K562 (cell line): ENCODE measurements around the gene NTNG1. TPM values are rescaled to one million over a fixed set of nuclear protein-coding genes. Genes with fewer than 3 reads are reported as not detected.

ENCODE experiments used
- ATAC-seq: fragments of 200-7000 bp; cut with Tn5 transposase; 3 replicates; pipeline ENCODE4 v1.9.1; 2020; ENCODE audit warnings: moderate library complexity
- BruUV-seq: library from RNA; stranded (reverse); fragments of 400-500 nt; replicated peaks from 2 replicates; lab custom pipeline; 2021; lab: Mats Ljungman, UMichigan
- CTCF ChIA-PET: fragments of 300-600 bp; formaldehyde crosslinking; extraction: SDS; loops from one replicate; lab custom pipeline; 2021; ENCODE audit warnings: low intra/inter-chr PET ratio; lab: Yijun Ruan, JAX
- POLR2A ChIA-PET: fragments of 300-600, 350-650 bp; sonication (Branson Sonifier 250); formaldehyde crosslinking; extraction: SDS; loops from one replicate; lab custom pipeline; 2021; ENCODE audit warnings: antibody characterized with exemption, inconsistent platforms; lab: Yijun Ruan, JAX
- DNase-seq, 4 experiments: peaks; one replicate each; pipeline versions ENCODE4 v3.0.0 to v3.0.0-alpha.2; 2011 to 2018; ENCODE audit warnings: low spot score in 3 of 4, mixed read lengths in 3 of 4; ENCODE audit errors: extremely low read depth in 1 of 4
- FAIRE-seq: peaks from 2 replicates; lab custom pipeline; 2011; peaks lifted over from hg19 to GRCh38; lab: Jason Lieb, UNC
- H2AFZ ChIP-seq: 2 replicates; pipeline ENCODE4 v1.6.0; 2011; ENCODE audit warnings: low read depth, low read length, control low read depth, inconsistent platforms
- H3K27ac ChIP-seq: fragments of 200-600 bp; 3 replicates; pipeline ENCODE4 v1.8.0; 2011; ENCODE audit warnings: low read depth, mild to moderate bottlenecking, control low read depth, inconsistent platforms, low read length, moderate library complexity, mixed read lengths; ENCODE audit errors: extremely low read depth
- H3K27me3 ChIP-seq, 2 experiments: fragments of 300-600 bp in 1 of 2; 2 replicates in 1 of 2; 3 replicates in 1 of 2; pipeline versions ENCODE4 v1.6.0 to v1.8.0; 2011; ENCODE audit warnings: inconsistent platforms in 2 of 2, low read length in 2 of 2, mild to moderate bottlenecking in 1 of 2, mixed read lengths in 1 of 2, moderate library complexity in 1 of 2; ENCODE audit not compliant: control insufficient read depth in 2 of 2, insufficient read depth in 2 of 2
- H3K36me3 ChIP-seq: fragments of 300-600 bp; 3 replicates; pipeline ENCODE4 v1.8.0; 2011; ENCODE audit warnings: mild to moderate bottlenecking, low read length, inconsistent platforms; ENCODE audit not compliant: control insufficient read depth, insufficient read depth
- H3K4me1 ChIP-seq, 2 experiments: fragments of 200-600 bp in 1 of 2; replicated peaks in 1 of 2; 2 replicates in 1 of 2; 3 replicates in 1 of 2; pipeline versions ENCODE4 v1.5.1 to v1.8.0; 2011; ENCODE audit warnings: inconsistent platforms in 2 of 2, low read length in 2 of 2, mild to moderate bottlenecking in 1 of 2, mixed read lengths in 1 of 2, moderate library complexity in 1 of 2; ENCODE audit not compliant: control insufficient read depth in 2 of 2, insufficient read depth in 2 of 2
- H3K4me2 ChIP-seq: 2 replicates; pipeline ENCODE4 v1.6.1; 2011; ENCODE audit warnings: low read length, control low read depth, inconsistent platforms, mixed read lengths; ENCODE audit not compliant: insufficient read depth
- H3K4me3 ChIP-seq: fragments of 200-600 bp; sonication (generic), shearing (Covaris generic); 2 replicates; pipeline ENCODE4 v1.5.1; 2016; ENCODE audit warnings: control low read depth, inconsistent platforms
- H3K79me2 ChIP-seq: fragments of 200-600 bp; 3 replicates; pipeline ENCODE4 v1.8.0; 2011; ENCODE audit warnings: low read length, inconsistent platforms; ENCODE audit not compliant: control insufficient read depth, insufficient read depth
- H3K9ac ChIP-seq, 2 experiments: 2 replicates each; pipeline versions ENCODE4 v1.6.0 to v1.6.1; 2011; ENCODE audit warnings: low read depth in 2 of 2, low read length in 2 of 2, control low read depth in 1 of 2, inconsistent platforms in 1 of 2, mild to moderate bottlenecking in 1 of 2, mixed read lengths in 1 of 2; ENCODE audit not compliant: insufficient read depth in 1 of 2
- H3K9me1 ChIP-seq: one replicate; pipeline ENCODE4 v1.6.0; 2011; ENCODE audit warnings: inconsistent platforms, mild to moderate bottlenecking, low read length, moderate library complexity; ENCODE audit not compliant: control insufficient read depth, insufficient read depth
- H3K9me3 ChIP-seq: replicated peaks from 2 replicates; pipeline ENCODE4 v1.5.1; 2011; ENCODE audit warnings: low read depth, low read length, inconsistent platforms; ENCODE audit not compliant: control insufficient read depth, insufficient read depth
- H4K20me1 ChIP-seq: replicated peaks from 2 replicates; pipeline ENCODE4 v1.6.1; 2011; ENCODE audit warnings: low read length, inconsistent platforms, mixed read lengths; ENCODE audit not compliant: control insufficient read depth, insufficient read depth
- ZNF384 ChIP-seq: IDR thresholded peaks from 2 replicates; pipeline ENCODE4 v1.6.1; 2012; ENCODE audit warnings: low read depth, low read length, improper control_type of control experiment
- WGBS: fragments of 100-300 bp; shearing (Covaris generic); methylation state at CpG from one replicate; pipeline ENCODE4 v1.1.6; 2016; ENCODE audit warnings: low coverage, mixed read lengths; ENCODE audit not compliant: insufficient coverage; ENCODE audit errors: missing lambda C conversion rate; 5-methylcytosine and 5-hydroxymethylcytosine counted together
- in situ Hi-C: fragments of 300-500 bp; cut with MboI; formaldehyde crosslinking; loops from 4 replicates; pipeline ENCODE4 v1.15.0; 2018; ENCODE audit warnings: inconsistent platforms, mixed read lengths
- intact Hi-C: fragments of 100-400 bp; cut with micrococcal nuclease; formaldehyde crosslinking; loops from 2 replicates; pipeline ENCODE4 v1.14.2; 2022
- polyA plus RNA-seq, 8 experiments: library from polyadenylated mRNA; depleted of rRNA in 4 of 8; stranded (reverse) in 5 of 8; unstranded in 3 of 8; fragments of >200 nt; fragmentation: Nextera tagmentation in 2 of 8; fragmentation: Illumina TruSeq in 1 of 8; extraction: Ambion mirVana in 2 of 8; extraction: Trizol in 1 of 8; gene quantifications; 2 replicates each; pipeline versions ENCODE4 v1.2.1 to v1.2.3, GENCODE V29; 2011 to 2014; ENCODE audit warnings: inconsistent platforms in 1 of 8, missing spikeins in 1 of 8
- total RNA-seq, 7 experiments: library from RNA; depleted of rRNA in 6 of 7; stranded (reverse); fragments of >200 nt in 6 of 7; fragmentation: Illumina TruSeq in 2 of 7; extraction: Trizol in 2 of 7; gene quantifications; 2 replicates each; pipeline versions ENCODE4 v1.2.1 to v1.2.3, GENCODE V29; 2011 to 2021; ENCODE audit warnings: low replicate concordance in 1 of 7
- TF ChIP-seq, protein P1 (sequence below), 3 experiments: fragments of 200-800 bp in 1 of 3; fragments of 250-450 bp in 1 of 3; fragments of 450-650 bp in 1 of 3; sonication (Bioruptor Pico) in 1 of 3; sonication (Bioruptor generic) in 1 of 3; formaldehyde crosslinking in 1 of 3; IDR thresholded peaks; 2 replicates each; pipeline versions ENCODE4 v1.6.1 to v1.8.0; 2016 to 2022; ENCODE audit warnings: mild to moderate bottlenecking in 2 of 3, missing genetic modification characterization in 2 of 3, missing compliant biosample characterization in 1 of 3, moderate library complexity in 1 of 3

The NTNG1 gene
- total and polyA plus RNA-seq, 9 of the 15 experiments (the other 6 are each of a cell fraction or from before 2014, with no cell fraction given) = not detected

DNA sequence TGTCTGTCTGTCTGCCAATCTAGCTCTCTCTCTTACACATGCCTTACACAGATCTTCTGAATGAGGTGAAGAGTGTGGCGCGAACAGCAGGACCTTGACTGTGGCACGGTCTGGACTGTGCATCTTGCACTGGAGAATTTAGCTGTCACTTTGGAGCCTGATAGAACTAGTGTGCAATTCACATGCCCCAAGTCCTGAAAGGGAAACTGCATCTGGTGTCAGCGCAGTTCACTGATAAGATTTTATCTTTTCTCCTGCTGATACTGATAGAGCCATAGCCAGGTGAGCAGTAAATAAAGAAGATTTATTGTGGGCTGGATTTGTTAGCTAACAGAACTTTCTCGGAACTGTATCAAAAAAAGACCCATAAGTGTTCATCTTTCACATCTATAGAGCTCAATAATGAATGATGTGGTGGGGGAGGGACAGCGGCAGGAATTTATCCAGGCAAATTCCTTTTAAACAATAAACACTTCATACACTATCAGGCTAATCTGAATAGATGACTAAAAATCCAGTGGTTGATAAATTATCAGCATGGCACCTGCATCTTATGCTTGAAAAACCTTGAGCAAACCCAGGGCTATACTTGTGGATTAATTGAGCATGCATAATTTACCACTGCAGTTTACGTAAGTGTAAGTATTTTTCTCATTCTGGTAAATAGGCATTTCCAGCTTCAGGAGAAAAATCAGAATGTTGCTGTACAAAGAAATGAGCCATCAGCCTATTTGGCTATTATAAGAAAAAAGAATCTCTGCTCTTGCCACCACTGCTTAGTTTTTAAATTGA, 104.1 kb downstream of the NTNG1 start:
- no peak for TF ChIP-seq ZNF384
- TF ChIP-seq, protein P1, sequence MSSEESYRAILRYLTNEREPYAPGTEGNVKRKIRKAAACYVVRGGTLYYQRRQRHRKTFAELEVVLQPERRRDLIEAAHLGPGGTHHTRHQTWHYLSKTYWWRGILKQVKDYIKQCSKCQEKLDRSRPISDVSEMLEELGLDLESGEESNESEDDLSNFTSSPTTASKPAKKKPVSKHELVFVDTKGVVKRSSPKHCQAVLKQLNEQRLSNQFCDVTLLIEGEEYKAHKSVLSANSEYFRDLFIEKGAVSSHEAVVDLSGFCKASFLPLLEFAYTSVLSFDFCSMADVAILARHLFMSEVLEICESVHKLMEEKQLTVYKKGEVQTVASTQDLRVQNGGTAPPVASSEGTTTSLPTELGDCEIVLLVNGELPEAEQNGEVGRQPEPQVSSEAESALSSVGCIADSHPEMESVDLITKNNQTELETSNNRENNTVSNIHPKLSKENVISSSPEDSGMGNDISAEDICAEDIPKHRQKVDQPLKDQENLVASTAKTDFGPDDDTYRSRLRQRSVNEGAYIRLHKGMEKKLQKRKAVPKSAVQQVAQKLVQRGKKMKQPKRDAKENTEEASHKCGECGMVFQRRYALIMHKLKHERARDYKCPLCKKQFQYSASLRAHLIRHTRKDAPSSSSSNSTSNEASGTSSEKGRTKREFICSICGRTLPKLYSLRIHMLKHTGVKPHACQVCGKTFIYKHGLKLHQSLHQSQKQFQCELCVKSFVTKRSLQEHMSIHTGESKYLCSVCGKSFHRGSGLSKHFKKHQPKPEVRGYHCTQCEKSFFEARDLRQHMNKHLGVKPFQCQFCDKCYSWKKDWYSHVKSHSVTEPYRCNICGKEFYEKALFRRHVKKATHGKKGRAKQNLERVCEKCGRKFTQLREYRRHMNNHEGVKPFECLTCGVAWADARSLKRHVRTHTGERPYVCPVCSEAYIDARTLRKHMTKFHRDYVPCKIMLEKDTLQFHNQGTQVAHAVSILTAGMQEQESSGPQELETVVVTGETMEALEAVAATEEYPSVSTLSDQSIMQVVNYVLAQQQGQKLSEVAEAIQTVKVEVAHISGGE (CRISPR knock-in tag; IDR thresholded peaks at IDR 0.05) = peak in 1 of 3 experiments; percentile 16; a peak in 1 of 6 replicates
- H3K9me1 ChIP-seq = no peaks in the 10 kb centered on the region
- no peaks in the 10 kb centered on the region for H3K36me3 ChIP-seq
- no peaks in the 10 kb centered on the region for H3K4me1 ChIP-seq
- WGBS = under 1% methylated on average over 7 of the region's 7 CpGs
- no peak overlapping the region for H3K4me2 ChIP-seq
- H3K27ac ChIP-seq = no peak overlapping the region
- ATAC-seq (no peak), FAIRE-seq (no peak), DNase-seq (no peak)
- ChIA-PET CTCF (no interaction called here), POLR2A (no interaction called here)
- no peaks in the 10 kb centered on the region for H3K79me2 ChIP-seq
- H3K9ac ChIP-seq = no peak overlapping the region
- H3K4me3 ChIP-seq = no peak overlapping the region
- no peaks in the 10 kb centered on the region for H3K9me3 ChIP-seq
- H3K27me3 ChIP-seq = no peaks in the 10 kb centered on the region
- no peaks in the 10 kb centered on the region for H4K20me1 ChIP-seq
- no TSS peak for BruUV-seq
- H2AFZ ChIP-seq = no peak overlapping the region
- intact Hi-C loops = no loop called here
- in situ Hi-C loops = no loop called here
